ENCODE measurements around the gene LY6G5C. TPM values are rescaled to one million over a fixed set of nuclear protein-coding genes. Genes with fewer than 3 reads are reported as not detected.

LY6G5C gene
- total and polyA plus RNA-seq, 4 donors: 0.59 to 2.5 (median 1.1) TPM

DNA sequence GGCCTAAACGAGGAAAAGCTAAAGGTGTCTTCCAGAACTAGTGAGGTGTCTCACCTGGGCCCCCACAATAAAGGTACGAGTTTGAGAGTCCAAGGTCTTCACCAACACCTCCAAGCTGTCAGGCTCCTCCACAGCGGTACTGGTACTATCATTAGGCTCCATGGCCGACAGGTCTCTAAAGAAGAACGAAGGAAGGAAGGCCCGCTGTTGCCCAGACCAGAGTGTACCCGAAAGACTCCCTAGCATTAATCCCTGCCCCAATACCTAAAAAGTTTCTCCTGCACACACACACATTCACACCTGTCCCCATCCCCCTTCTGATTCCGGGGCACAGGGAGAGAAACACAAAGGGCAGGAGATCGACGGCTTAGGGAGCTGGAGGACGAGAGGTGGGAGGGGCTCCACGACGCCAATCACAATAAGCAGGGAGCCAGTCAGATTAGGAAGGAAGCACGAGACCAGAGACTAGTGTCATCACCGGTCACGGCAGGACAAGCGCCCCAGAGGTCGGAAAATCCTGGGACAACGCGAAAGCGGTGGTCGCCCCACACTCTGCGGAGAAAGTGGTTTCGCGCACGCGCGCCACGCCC, 29.2 kb downstream of the LY6G5C start:
- Histone ChIP-seq H3K9me3 (ENCODE audit: control insufficient read depth in 4 of 4, low read length in 3 of 4) (no peaks in the 10 kb centered on the region), H3K27me3 (ENCODE audit: control insufficient read depth in 4 of 4, insufficient read depth in 4 of 4, low read length in 3 of 4) (no peaks in the 10 kb centered on the region), H3K36me3 (ENCODE audit: control insufficient read depth in 4 of 4, insufficient read depth in 3 of 4, low read depth in 1 of 4, low read length in 3 of 4) (peaks cover 15 to 25% (median 19%) of the 10 kb centered on the region in 4 donors), H3K4me3 (ENCODE audit: low read depth in 1 of 3, low read length in 3 of 3) (peak overlapping the region; percentile 67 to 93 (median 68)), H3K4me1 (ENCODE audit: control insufficient read depth in 4 of 4, insufficient read depth in 4 of 4, low read length in 3 of 4) (peaks cover 0 to 51% (median 37%) of the 10 kb centered on the region in 4 donors), H3K27ac (ENCODE audit: low read depth in 1 of 2, low read length in 2 of 2) (peak overlapping the region; percentile 93 to 99), H3K9ac (ENCODE audit: low read depth in 1 of 2, low read length in 2 of 2) (peak overlapping the region; percentile 56 to 84)
- WGBS: 2% methylated on average over 29 of the region's 29 CpGs
- no peak for DNase-seq (ENCODE audit: low spot score)
- TF ChIP-seq SP1 (IDR thresholded peaks at IDR 0.05) (peak; percentile 34), YY1 (IDR thresholded peaks at IDR 0.05) (no peak), HNF4A (conservative IDR thresholded peaks at IDR 0.05) (peak in 1 of 2 donors; percentile 37), NR2F2 (IDR thresholded peaks at IDR 0.05) (no peak), TAF1 (conservative IDR thresholded peaks at IDR 0.05) (no peak), JUND (IDR thresholded peaks at IDR 0.05) (peak in 1 of 2 donors; percentile 34), RAD21 (IDR thresholded peaks at IDR 0.05) (peak in 1 of 2 donors; percentile 29), FOXA2 (IDR thresholded peaks at IDR 0.05) (no peak), ZBTB33 (IDR thresholded peaks at IDR 0.05) (no peak), FOXA1 (IDR thresholded peaks at IDR 0.05) (no peak), RXRA (IDR thresholded peaks at IDR 0.05) (peak; percentile 71 to 82), CTCF (IDR thresholded peaks at IDR 0.05; ENCODE audit: low read depth, low read length, missing input control) (no peak), GABPA (IDR thresholded peaks at IDR 0.05 in 1 of 2, conservative IDR thresholded peaks at IDR 0.05 in 1 of 2) (no peak), EGR1 (IDR thresholded peaks at IDR 0.05; ENCODE audit: low read depth in 2 of 2) (no peak), REST (IDR thresholded peaks at IDR 0.05) (peak; percentile 43), HNF4G (IDR thresholded peaks at IDR 0.05) (no peak), ATF3 (IDR thresholded peaks at IDR 0.05) (no peak)
- TF ChIP-seq, protein P1, sequence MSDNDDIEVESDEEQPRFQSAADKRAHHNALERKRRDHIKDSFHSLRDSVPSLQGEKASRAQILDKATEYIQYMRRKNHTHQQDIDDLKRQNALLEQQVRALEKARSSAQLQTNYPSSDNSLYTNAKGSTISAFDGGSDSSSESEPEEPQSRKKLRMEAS (IDR thresholded peaks at IDR 0.05): peak; percentile 36

Data from liver (tissue), 9 donors.